ENCODE measurements around the gene FBXL13. TPM values are rescaled to one million over a fixed set of nuclear protein-coding genes. Genes with fewer than 3 reads are reported as not detected.

The FBXL13 gene
- total and polyA plus RNA-seq, 5 donors from 2014 or later, result 0.19 to 0.42 TPM; not detected in 3

- no peak for DNase-seq
- Mint-ChIP-seq H3K4me1 (no peaks in the 10 kb centered on the region), H3K9me3 (no peaks in the 10 kb centered on the region), H3K36me3 (peaks cover 31% of the 10 kb centered on the region), H3K27me3 (no peaks in the 10 kb centered on the region), H3K27ac (no peak overlapping the region), H3K4me3 (no peak overlapping the region)
- Histone ChIP-seq H3K27ac (ENCODE audit: insufficient read depth, low read length, poor library complexity, severe bottlenecking) (no peak overlapping the region), H3K27me3 (ENCODE audit: control insufficient read depth, insufficient read depth, low read length) (no peaks in the 10 kb centered on the region), H3K4me3 (ENCODE audit: low read depth, low read length) (no peak overlapping the region), H3K36me3 (ENCODE audit: control insufficient read depth, insufficient read depth, low read length) (peaks cover 10% of the 10 kb centered on the region), H3K4me1 (ENCODE audit: control insufficient read depth, insufficient read depth, low read length, poor library complexity, severe bottlenecking) (no peaks in the 10 kb centered on the region), H3K9me3 (ENCODE audit: control insufficient read depth in 2 of 2, low read length in 2 of 2) (no peaks in the 10 kb centered on the region)
- ATAC-seq (ENCODE audit: low read depth in 2 of 2), result no peak
Observed at GRCh38 chr7:102821994-102822747, 252.4 kb downstream of the FBXL13 start.

- Histone ChIP-seq H3K36me3 (ENCODE audit: control insufficient read depth, insufficient read depth, low read length) (peaks cover 9% of the 10 kb centered on the region), H3K27me3 (ENCODE audit: control insufficient read depth, insufficient read depth, low read length) (no peaks in the 10 kb centered on the region), H3K4me1 (ENCODE audit: control insufficient read depth, insufficient read depth, low read length, poor library complexity, severe bottlenecking) (no peaks in the 10 kb centered on the region), H3K9me3 (ENCODE audit: control insufficient read depth in 2 of 2, low read length in 2 of 2) (no peaks in the 10 kb centered on the region), H3K4me3 (ENCODE audit: low read depth, low read length) (no peak overlapping the region), H3K27ac (ENCODE audit: insufficient read depth, low read length, poor library complexity, severe bottlenecking) (no peak overlapping the region)
- H3K27ac Mint-ChIP-seq, result no peak overlapping the region
- no peaks in the 10 kb centered on the region for H3K4me1 Mint-ChIP-seq
- DNase-seq, result no peak
- no peak for ATAC-seq (ENCODE audit: low read depth in 2 of 2)
- H3K36me3 Mint-ChIP-seq, result peaks cover 28% of the 10 kb centered on the region
- H3K9me3 Mint-ChIP-seq, result no peaks in the 10 kb centered on the region
- no peaks in the 10 kb centered on the region for H3K27me3 Mint-ChIP-seq
- H3K4me3 Mint-ChIP-seq, result no peak overlapping the region
Observed at GRCh38 chr7:102819151-102819550, 255.4 kb downstream of the FBXL13 start.

DNA sequence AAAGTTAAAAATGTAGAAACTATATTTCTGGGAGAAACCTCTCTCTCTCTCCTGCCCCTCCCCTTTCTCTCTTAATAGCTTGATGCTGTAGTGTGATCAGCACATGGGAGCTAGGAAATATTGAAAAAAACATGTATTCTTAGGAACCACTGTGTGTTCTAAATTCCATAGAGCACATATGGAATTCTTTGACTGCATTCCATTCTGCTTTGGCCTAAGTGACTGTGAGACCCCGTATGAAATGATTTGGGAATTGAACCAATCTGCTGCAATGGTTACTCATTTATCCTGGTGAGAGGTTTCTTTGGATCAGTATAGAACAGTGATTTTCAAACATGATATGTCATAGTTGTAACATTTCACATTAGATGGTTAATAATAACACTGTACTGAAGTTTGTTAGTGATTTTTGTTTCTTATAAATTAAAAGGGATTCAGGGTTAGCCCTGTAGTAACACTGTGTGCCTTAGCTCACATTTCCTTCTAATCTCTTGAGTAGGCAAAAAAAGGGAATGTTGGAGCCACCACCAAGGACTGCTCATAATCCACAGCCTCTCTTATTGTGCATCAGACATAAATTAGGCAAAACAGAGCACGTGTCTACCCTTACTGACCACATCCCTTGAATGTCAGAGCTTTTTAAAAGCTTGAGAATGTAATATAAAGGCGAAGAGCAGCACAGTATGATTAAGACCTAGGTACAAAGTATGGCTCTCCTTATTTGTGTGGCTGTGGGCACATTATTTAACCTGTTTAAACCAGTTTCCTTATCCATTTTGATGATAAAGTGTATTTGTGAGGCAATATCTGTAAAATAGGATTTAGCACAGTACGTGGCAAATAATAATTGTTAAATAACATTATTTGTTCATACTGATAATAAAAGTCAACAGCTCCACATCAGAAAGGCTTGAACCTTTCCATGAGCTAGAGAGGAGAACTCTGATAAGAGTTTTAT lies 256.7 kb downstream of the FBXL13 start:
- ATAC-seq (ENCODE audit: low read depth in 2 of 2), result no peak
- no peak for DNase-seq
- Mint-ChIP-seq H3K36me3 (peaks cover 27% of the 10 kb centered on the region), H3K4me3 (no peak overlapping the region), H3K27ac (no peak overlapping the region), H3K4me1 (peaks cover 0 to 8% (median 2%) of the 10 kb centered on the region in 4 donors), H3K27me3 (no peaks in the 10 kb centered on the region), H3K9me3 (no peaks in the 10 kb centered on the region)
- H3K27ac ChIP-seq (ENCODE audit: insufficient read depth, low read length, poor library complexity, severe bottlenecking), result no peak overlapping the region
- no peaks in the 10 kb centered on the region for H3K9me3 ChIP-seq (ENCODE audit: control insufficient read depth in 2 of 2, low read length in 2 of 2)
- no peaks in the 10 kb centered on the region for H3K27me3 ChIP-seq (ENCODE audit: control insufficient read depth, insufficient read depth, low read length)
- peaks cover 5% of the 10 kb centered on the region for H3K4me1 ChIP-seq (ENCODE audit: control insufficient read depth, insufficient read depth, low read length, poor library complexity, severe bottlenecking)
- peaks cover 9% of the 10 kb centered on the region for H3K36me3 ChIP-seq (ENCODE audit: control insufficient read depth, insufficient read depth, low read length)
- H3K4me3 ChIP-seq (ENCODE audit: low read depth, low read length), result no peak overlapping the region

DNA sequence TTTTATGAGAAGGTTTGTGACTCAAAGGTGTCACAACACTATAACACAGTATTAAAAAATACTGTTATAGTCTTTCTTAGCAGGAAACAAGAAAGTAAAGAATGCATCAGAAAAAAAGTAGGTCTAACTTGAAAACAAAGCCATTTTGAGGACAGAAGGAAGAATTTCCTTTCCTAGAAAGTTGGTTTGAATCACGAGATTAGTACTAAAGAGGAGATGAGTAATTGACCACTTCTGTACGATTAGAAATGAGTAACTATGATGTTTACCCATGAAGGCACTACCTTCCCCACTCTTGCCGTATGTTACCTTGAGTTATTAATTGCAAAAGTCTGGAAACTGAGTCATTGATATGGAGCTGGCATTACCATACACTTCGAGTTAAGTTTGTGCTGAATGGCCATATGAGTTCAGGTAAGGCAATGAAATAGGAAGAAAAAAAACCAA lies 260.5 kb downstream of the FBXL13 start:
- no peak for ATAC-seq (ENCODE audit: low read depth in 2 of 2)
- Mint-ChIP-seq H3K4me3 (no peak overlapping the region), H3K9me3 (no peaks in the 10 kb centered on the region), H3K36me3 (peaks cover 16% of the 10 kb centered on the region), H3K27me3 (no peaks in the 10 kb centered on the region), H3K27ac (no peak overlapping the region), H3K4me1 (peaks cover 5 to 31% (median 12%) of the 10 kb centered on the region in 4 donors)
- no peaks in the 10 kb centered on the region for H3K9me3 ChIP-seq (ENCODE audit: control insufficient read depth in 2 of 2, low read length in 2 of 2)
- peak in 1 of 3 donors; percentile 52 for DNase-seq
- H3K36me3 ChIP-seq (ENCODE audit: control insufficient read depth, insufficient read depth, low read length), result no peaks in the 10 kb centered on the region
- H3K27ac ChIP-seq (ENCODE audit: insufficient read depth, low read length, poor library complexity, severe bottlenecking), result no peak overlapping the region
- no peak overlapping the region for H3K4me3 ChIP-seq (ENCODE audit: low read depth, low read length)
- H3K27me3 ChIP-seq (ENCODE audit: control insufficient read depth, insufficient read depth, low read length), result no peaks in the 10 kb centered on the region
- H3K4me1 ChIP-seq (ENCODE audit: control insufficient read depth, insufficient read depth, low read length, poor library complexity, severe bottlenecking), result peaks cover 5% of the 10 kb centered on the region

GRCh38 chr7:102813191-102814024 lies 261.2 kb downstream of the FBXL13 start:
- Mint-ChIP-seq H3K4me3 (no peak overlapping the region), H3K36me3 (peaks cover 16% of the 10 kb centered on the region), H3K27ac (no peak overlapping the region), H3K4me1 (peaks cover 5 to 31% (median 12%) of the 10 kb centered on the region in 4 donors), H3K9me3 (no peaks in the 10 kb centered on the region), H3K27me3 (no peaks in the 10 kb centered on the region)
- Histone ChIP-seq H3K4me1 (ENCODE audit: control insufficient read depth, insufficient read depth, low read length, poor library complexity, severe bottlenecking) (peaks cover 5% of the 10 kb centered on the region), H3K36me3 (ENCODE audit: control insufficient read depth, insufficient read depth, low read length) (no peaks in the 10 kb centered on the region), H3K9me3 (ENCODE audit: control insufficient read depth in 2 of 2, low read length in 2 of 2) (no peaks in the 10 kb centered on the region), H3K4me3 (ENCODE audit: low read depth, low read length) (no peak overlapping the region), H3K27me3 (ENCODE audit: control insufficient read depth, insufficient read depth, low read length) (no peaks in the 10 kb centered on the region), H3K27ac (ENCODE audit: insufficient read depth, low read length, poor library complexity, severe bottlenecking) (no peak overlapping the region)
- peak in 1 of 3 donors; percentile 10 for DNase-seq
- no peak for ATAC-seq (ENCODE audit: low read depth in 2 of 2)

DNA sequence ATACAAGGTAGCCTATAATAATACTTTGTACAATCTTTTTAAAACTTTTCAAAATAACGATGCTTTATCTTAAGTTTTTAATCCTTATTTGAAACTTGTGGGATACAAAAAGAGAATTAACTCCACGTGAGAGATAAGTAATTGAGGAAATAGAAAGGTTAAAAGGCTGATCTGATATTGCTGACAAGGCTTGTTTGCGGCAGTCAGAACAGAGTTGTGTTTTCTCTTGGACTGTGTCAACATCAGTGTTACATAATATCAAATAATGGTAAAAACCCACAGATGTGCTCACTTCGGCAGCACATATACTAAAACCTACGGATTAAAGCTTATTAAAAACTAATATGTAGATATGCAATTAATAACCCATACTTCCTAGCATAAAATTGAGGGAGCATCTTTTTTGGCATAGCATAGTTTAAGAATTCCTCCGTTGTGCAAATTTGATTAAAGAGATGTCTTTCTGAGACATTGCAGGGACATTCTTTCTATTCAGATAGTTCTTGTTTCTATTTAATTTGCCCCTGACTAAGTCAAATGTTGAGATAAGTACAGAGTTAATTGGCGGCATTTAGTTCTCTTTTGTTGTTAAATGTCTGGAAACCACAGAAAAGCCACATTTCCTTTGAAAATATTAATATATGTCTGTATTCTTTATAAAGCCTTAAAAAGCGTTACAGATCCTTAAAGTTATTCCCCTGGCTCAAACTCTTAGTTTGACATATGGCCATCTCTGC lies 262.5 kb downstream of the FBXL13 start:
- ATAC-seq (ENCODE audit: low read depth in 2 of 2) (no peak), DNase-seq (no peak)
- Mint-ChIP-seq H3K4me1 (peaks cover 5 to 31% (median 12%) of the 10 kb centered on the region in 4 donors), H3K9me3 (no peaks in the 10 kb centered on the region), H3K36me3 (peaks cover 15% of the 10 kb centered on the region), H3K4me3 (peak overlapping the region in 1 of 4 donors; percentile 40), H3K27me3 (no peaks in the 10 kb centered on the region), H3K27ac (peak overlapping the region in 1 of 3 donors; percentile 4)
- Histone ChIP-seq H3K36me3 (ENCODE audit: control insufficient read depth, insufficient read depth, low read length) (no peaks in the 10 kb centered on the region), H3K4me3 (ENCODE audit: low read depth, low read length) (peak overlapping the region; percentile 7), H3K4me1 (ENCODE audit: control insufficient read depth, insufficient read depth, low read length, poor library complexity, severe bottlenecking) (peaks cover 5% of the 10 kb centered on the region), H3K27ac (ENCODE audit: insufficient read depth, low read length, poor library complexity, severe bottlenecking) (no peak overlapping the region), H3K9me3 (ENCODE audit: control insufficient read depth in 2 of 2, low read length in 2 of 2) (no peaks in the 10 kb centered on the region), H3K27me3 (ENCODE audit: control insufficient read depth, insufficient read depth, low read length) (no peaks in the 10 kb centered on the region)

DNA sequence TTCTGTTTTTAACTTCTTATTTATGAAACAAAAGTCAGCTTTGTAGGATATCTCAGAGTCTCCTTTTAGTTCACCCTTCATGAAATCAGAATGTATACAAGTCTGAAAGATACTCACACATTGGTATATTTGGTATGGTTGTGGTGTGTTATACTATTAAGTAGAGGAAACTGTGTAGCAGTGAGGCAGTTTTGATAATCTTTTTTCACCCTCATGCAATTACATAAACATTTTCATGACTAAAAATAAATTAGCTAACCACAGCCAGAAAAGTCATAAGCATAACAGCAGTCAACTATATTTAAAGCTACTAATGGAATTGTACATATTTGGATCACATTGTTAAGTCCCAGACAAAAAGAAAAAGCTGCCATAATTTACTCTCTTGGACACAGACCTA lies 263.7 kb downstream of the FBXL13 start:
- Mint-ChIP-seq H3K4me3 (peak overlapping the region in 1 of 4 donors; percentile 69), H3K27ac (peak overlapping the region in 1 of 3 donors; percentile 11), H3K4me1 (peaks cover 5 to 31% (median 12%) of the 10 kb centered on the region in 4 donors), H3K9me3 (no peaks in the 10 kb centered on the region), H3K27me3 (no peaks in the 10 kb centered on the region), H3K36me3 (peaks cover 15% of the 10 kb centered on the region)
- H3K36me3 ChIP-seq (ENCODE audit: control insufficient read depth, insufficient read depth, low read length), result no peaks in the 10 kb centered on the region
- DNase-seq (peak in 1 of 3 donors; percentile 11), ATAC-seq (ENCODE audit: low read depth in 2 of 2) (no peak)
- no peaks in the 10 kb centered on the region for H3K27me3 ChIP-seq (ENCODE audit: control insufficient read depth, insufficient read depth, low read length)
- no peak overlapping the region for H3K4me3 ChIP-seq (ENCODE audit: low read depth, low read length)
- peaks cover 5% of the 10 kb centered on the region for H3K4me1 ChIP-seq (ENCODE audit: control insufficient read depth, insufficient read depth, low read length, poor library complexity, severe bottlenecking)
- no peak overlapping the region for H3K27ac ChIP-seq (ENCODE audit: insufficient read depth, low read length, poor library complexity, severe bottlenecking)
- H3K9me3 ChIP-seq (ENCODE audit: control insufficient read depth in 2 of 2, low read length in 2 of 2), result no peaks in the 10 kb centered on the region
